CD14-positive monocyte (primary cell): ENCODE measurements around the gene TMEM51. TPM values are rescaled to one million over a fixed set of nuclear protein-coding genes. Genes with fewer than 3 reads are reported as not detected.

Experiments used
- DNase-seq, 3 donors: peaks; one replicate each; pipeline ENCODE4 v3.0.0-alpha.2; 2011 to 2022
- H2AFZ ChIP-seq: 2 replicates; pipeline ENCODE4 v1.6.0; 2012; ENCODE audit warnings: mild to moderate bottlenecking, low read depth, low read length, inconsistent platforms; ENCODE audit not compliant: insufficient read depth, poor library complexity, severe bottlenecking
- H3K27ac ChIP-seq, 2 donors: 1 replicate in 1 of 2; 2 replicates in 1 of 2; pipeline ENCODE4 v1.5.1; 2012 to 2013; ENCODE audit warnings: low read length in 2 of 2, control low read depth in 1 of 2, inconsistent platforms in 1 of 2, low read depth in 1 of 2, mild to moderate bottlenecking in 1 of 2
- H3K27me3 ChIP-seq, 2 donors: one replicate each; pipeline versions ENCODE4 v1.6.0 to v1.6.1; 2011 to 2013; ENCODE audit warnings: low read length in 2 of 2; ENCODE audit not compliant: control insufficient read depth in 2 of 2, insufficient read depth in 2 of 2
- H3K36me3 ChIP-seq, 2 donors: replicated peaks in 1 of 2; 1 replicate in 1 of 2; 2 replicates in 1 of 2; pipeline versions ENCODE4 v1.5.1 to v1.6.1; 2012 to 2013; ENCODE audit warnings: low read length in 2 of 2, control low read depth in 1 of 2, inconsistent platforms in 1 of 2, mild to moderate bottlenecking in 1 of 2; ENCODE audit not compliant: insufficient read depth in 2 of 2, control insufficient read depth in 1 of 2
- H3K4me1 ChIP-seq, 2 donors: 1 replicate in 1 of 2; 2 replicates in 1 of 2; pipeline versions ENCODE4 v1.5.1 to v1.6.1; 2012 to 2013; ENCODE audit warnings: low read length in 2 of 2, control low read depth in 1 of 2, inconsistent platforms in 1 of 2, mild to moderate bottlenecking in 1 of 2, moderate library complexity in 1 of 2; ENCODE audit not compliant: insufficient read depth in 2 of 2, control insufficient read depth in 1 of 2
- H3K4me2 ChIP-seq: replicated peaks from 2 replicates; pipeline ENCODE3; 2012; ENCODE audit warnings: low read length, moderate library complexity, mild to moderate bottlenecking; ENCODE audit not compliant: poor library complexity, severe bottlenecking; ENCODE audit errors: extremely low read depth
- H3K4me3 ChIP-seq, 3 experiments: fragments of 200-600 bp in 1 of 3; sonication (generic) in 1 of 3; replicated peaks in 1 of 3; 1 replicate in 2 of 3; 2 replicates in 1 of 3; pipeline ENCODE4 v1.5.1; 2011 to 2013; ENCODE audit warnings: low read length in 3 of 3, mild to moderate bottlenecking in 3 of 3, control low read depth in 2 of 3, low read depth in 2 of 3, inconsistent platforms in 1 of 3, moderate library complexity in 1 of 3
- H3K79me2 ChIP-seq: 2 replicates; pipeline ENCODE4 v1.6.0; 2012; ENCODE audit warnings: mild to moderate bottlenecking, control low read depth, inconsistent platforms, low read length, moderate library complexity; ENCODE audit not compliant: insufficient read depth
- H3K9ac ChIP-seq: 2 replicates; pipeline ENCODE4 v1.6.0; 2017; ENCODE audit warnings: low read length, mild to moderate bottlenecking; ENCODE audit not compliant: insufficient read depth, poor library complexity, severe bottlenecking
- H3K9me3 ChIP-seq, 2 donors: replicated peaks in 1 of 2; 1 replicate in 1 of 2; 2 replicates in 1 of 2; pipeline versions ENCODE4 v1.5.1 to v1.6.1; 2012 to 2013; ENCODE audit warnings: low read length in 2 of 2, control low read depth in 1 of 2; ENCODE audit not compliant: control insufficient read depth in 1 of 2, insufficient read depth in 1 of 2
- H4K20me1 ChIP-seq: 2 replicates; pipeline ENCODE4 v1.6.0; 2012; ENCODE audit warnings: mild to moderate bottlenecking, low read length, control low read depth, moderate library complexity; ENCODE audit not compliant: insufficient read depth
- H3K27ac Mint-ChIP-seq, 7 donors: one replicate each; pipeline ENCODE4 v1.8.0; 2020; ENCODE audit warnings: mild to moderate bottlenecking in 7 of 7, mixed read lengths in 7 of 7, moderate library complexity in 6 of 7, inconsistent platforms in 2 of 7
- H3K27me3 Mint-ChIP-seq, 3 donors: one replicate each; pipeline ENCODE4 v1.8.0; 2021 to 2022; ENCODE audit warnings: low read depth in 3 of 3, mild to moderate bottlenecking in 3 of 3, mixed read lengths in 3 of 3, moderate library complexity in 3 of 3, inconsistent platforms in 1 of 3
- H3K36me3 Mint-ChIP-seq, 2 donors: one replicate each; pipeline ENCODE4 v1.8.0; 2020; ENCODE audit warnings: mixed read lengths in 2 of 2, inconsistent platforms in 1 of 2, mild to moderate bottlenecking in 1 of 2
- H3K4me1 Mint-ChIP-seq: one replicate; pipeline ENCODE4 v1.8.0; 2020; ENCODE audit warnings: mild to moderate bottlenecking, mixed read lengths
- H3K4me3 Mint-ChIP-seq, 2 donors: one replicate each; pipeline ENCODE4 v1.8.0; 2020; ENCODE audit warnings: mild to moderate bottlenecking in 2 of 2, mixed read lengths in 2 of 2, moderate library complexity in 1 of 2
- H3K9me3 Mint-ChIP-seq, 7 donors: one replicate each; pipeline ENCODE4 v1.8.0; 2020 to 2022; ENCODE audit warnings: mixed read lengths in 7 of 7, mild to moderate bottlenecking in 6 of 7, moderate library complexity in 6 of 7, inconsistent platforms in 2 of 7
- WGBS: methylation state at CpG from one replicate; pipeline ENCODE4 v1.1.5; 2013; ENCODE audit warnings: missing lambda C conversion rate; ENCODE audit not compliant: insufficient coverage; 5-methylcytosine and 5-hydroxymethylcytosine counted together
- intact Hi-C, 2 donors: fragments of 100-400 bp; cut with micrococcal nuclease; formaldehyde crosslinking; loops; one replicate each; pipeline versions ENCODE4 v1.15.0 to v1.15.1; 2023
- polyA plus RNA-seq, 3 donors: library from polyadenylated mRNA; depleted of rRNA in 1 of 3; unstranded in 2 of 3; stranded (reverse) in 1 of 3; fragments of 300-500 nt in 2 of 3; fragments of >200 nt in 1 of 3; fragmentation: Illumina TruSeq in 2 of 3; gene quantifications; 1 replicate in 2 of 3; 2 replicates in 1 of 3; pipeline ENCODE4 v1.2.3, GENCODE V29; 2012 to 2021
- TF ChIP-seq, protein P1 (sequence below): fragments of 200-600 bp; IDR thresholded peaks from one replicate; pipeline ENCODE4 v1.8.0; 2022; ENCODE audit warnings: antibody characterized with exemption, mild to moderate bottlenecking

Gene TMEM51
- polyA plus RNA-seq, 3 donors, result 1.2 to 2.5 (median 2.1) TPM

GRCh38 chr1:15196069-15196468, 42.5 kb downstream of the TMEM51 start:
- Mint-ChIP-seq H3K36me3 (no peaks in the 10 kb centered on the region), H3K27me3 (peaks cover 0 to 9% (median 7%) of the 10 kb centered on the region in 3 donors), H3K27ac (no peak overlapping the region), H3K4me3 (no peak overlapping the region), H3K9me3 (peaks cover 0 to 3% (median 0%) of the 10 kb centered on the region in 7 donors), H3K4me1 (no peaks in the 10 kb centered on the region)
- Histone ChIP-seq H3K4me3 (no peak overlapping the region), H3K27me3 (no peaks in the 10 kb centered on the region), H3K27ac (no peak overlapping the region), H2AFZ (no peak overlapping the region), H3K4me2 (no peak overlapping the region), H3K36me3 (no peaks in the 10 kb centered on the region), H3K9ac (no peak overlapping the region), H3K4me1 (no peaks in the 10 kb centered on the region), H3K9me3 (no peaks in the 10 kb centered on the region), H3K79me2 (no peaks in the 10 kb centered on the region), H4K20me1 (no peaks in the 10 kb centered on the region)
- WGBS, result 83% methylated on average over 3 of the region's 9 CpGs
- no peak for DNase-seq
- intact Hi-C loops, result no loop called here
- TF ChIP-seq, protein P1, sequence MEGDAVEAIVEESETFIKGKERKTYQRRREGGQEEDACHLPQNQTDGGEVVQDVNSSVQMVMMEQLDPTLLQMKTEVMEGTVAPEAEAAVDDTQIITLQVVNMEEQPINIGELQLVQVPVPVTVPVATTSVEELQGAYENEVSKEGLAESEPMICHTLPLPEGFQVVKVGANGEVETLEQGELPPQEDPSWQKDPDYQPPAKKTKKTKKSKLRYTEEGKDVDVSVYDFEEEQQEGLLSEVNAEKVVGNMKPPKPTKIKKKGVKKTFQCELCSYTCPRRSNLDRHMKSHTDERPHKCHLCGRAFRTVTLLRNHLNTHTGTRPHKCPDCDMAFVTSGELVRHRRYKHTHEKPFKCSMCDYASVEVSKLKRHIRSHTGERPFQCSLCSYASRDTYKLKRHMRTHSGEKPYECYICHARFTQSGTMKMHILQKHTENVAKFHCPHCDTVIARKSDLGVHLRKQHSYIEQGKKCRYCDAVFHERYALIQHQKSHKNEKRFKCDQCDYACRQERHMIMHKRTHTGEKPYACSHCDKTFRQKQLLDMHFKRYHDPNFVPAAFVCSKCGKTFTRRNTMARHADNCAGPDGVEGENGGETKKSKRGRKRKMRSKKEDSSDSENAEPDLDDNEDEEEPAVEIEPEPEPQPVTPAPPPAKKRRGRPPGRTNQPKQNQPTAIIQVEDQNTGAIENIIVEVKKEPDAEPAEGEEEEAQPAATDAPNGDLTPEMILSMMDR, result no peak

DNA sequence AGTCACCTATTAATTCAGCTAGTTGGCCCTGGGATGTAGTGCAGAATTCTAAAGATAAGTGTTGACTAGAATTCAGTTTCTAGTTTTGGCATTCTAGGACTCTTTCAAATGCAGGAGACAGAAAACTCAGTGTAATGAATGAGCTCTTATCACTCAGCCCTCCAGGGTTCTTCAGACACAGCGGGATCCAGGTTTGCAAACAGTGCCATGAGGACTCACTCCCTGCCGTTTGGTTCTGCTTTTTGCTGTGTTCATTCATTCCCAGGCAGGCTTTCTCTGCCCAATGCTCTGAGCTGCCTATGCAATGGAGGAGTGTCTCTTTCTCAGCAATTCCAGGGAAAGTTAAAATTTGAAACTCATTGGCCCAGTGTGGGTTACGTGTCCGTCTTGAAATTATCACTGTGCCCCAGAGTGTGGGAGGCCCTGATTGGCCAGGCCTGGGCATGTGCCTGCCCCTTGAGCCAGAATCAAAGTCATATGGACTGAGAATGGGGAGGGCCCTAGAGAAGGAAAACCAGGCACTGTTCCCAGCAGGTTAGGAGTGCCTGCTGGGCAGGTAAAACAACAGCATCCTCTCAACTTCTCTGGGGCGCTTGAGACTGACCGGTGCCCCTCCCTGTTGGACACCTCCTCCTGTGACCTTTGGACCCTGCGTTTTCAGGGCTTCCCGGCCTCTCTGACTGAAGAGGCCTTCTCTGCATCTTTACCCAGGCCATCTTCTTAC, 43.4 kb downstream of the TMEM51 start:
- no peaks in the 10 kb centered on the region for H3K36me3 Mint-ChIP-seq
- 89% methylated on average over 8 of the region's 8 CpGs for WGBS

More for the DNA sequence above, 43.4 kb downstream of the TMEM51 start:
- H3K9me3 ChIP-seq, result no peaks in the 10 kb centered on the region
- no peak for DNase-seq
- no peak overlapping the region for H3K9ac ChIP-seq
- TF ChIP-seq, protein P1, result no peak
- no peaks in the 10 kb centered on the region for H4K20me1 ChIP-seq
- intact Hi-C loops, result no loop called here
- H3K27ac ChIP-seq, result no peak overlapping the region
- no peaks in the 10 kb centered on the region for H3K36me3 ChIP-seq
- H3K4me3 ChIP-seq, result no peak overlapping the region
- no peaks in the 10 kb centered on the region for H3K4me1 ChIP-seq
- no peak overlapping the region for H3K4me3 Mint-ChIP-seq
- H2AFZ ChIP-seq, result no peak overlapping the region
- no peaks in the 10 kb centered on the region for H3K79me2 ChIP-seq
- peaks cover 0 to 9% (median 7%) of the 10 kb centered on the region in 3 donors for H3K27me3 Mint-ChIP-seq
- H3K4me1 Mint-ChIP-seq, result no peaks in the 10 kb centered on the region
- H3K9me3 Mint-ChIP-seq, result peaks cover 0 to 3% (median 0%) of the 10 kb centered on the region in 7 donors
- H3K27me3 ChIP-seq, result no peaks in the 10 kb centered on the region
- H3K4me2 ChIP-seq, result no peak overlapping the region
- H3K27ac Mint-ChIP-seq, result no peak overlapping the region
